ENCODE measurements around the gene DIAPH2. TPM values are rescaled to one million over a fixed set of nuclear protein-coding genes. Genes with fewer than 3 reads are reported as not detected.

DIAPH2 gene
- total RNA-seq, 2 donors from 2014 or later: 11.6 to 12.7 TPM

- DNase-seq (ENCODE audit: low spot score): no peak
- Histone ChIP-seq H3K27ac (no peak overlapping the region), H3K27me3 (peaks cover 0 to 2% of the 10 kb centered on the region in 2 donors), H3K36me3 (no peaks in the 10 kb centered on the region), H3K9me3 (no peaks in the 10 kb centered on the region), H3K4me3 (no peak overlapping the region), H3K4me1 (no peaks in the 10 kb centered on the region)
- TF ChIP-seq CTCF (IDR thresholded peaks at IDR 0.05): no peak
Observed at GRCh38 chrX:96824166-96824565, 139.5 kb downstream of the DIAPH2 start.

DNA sequence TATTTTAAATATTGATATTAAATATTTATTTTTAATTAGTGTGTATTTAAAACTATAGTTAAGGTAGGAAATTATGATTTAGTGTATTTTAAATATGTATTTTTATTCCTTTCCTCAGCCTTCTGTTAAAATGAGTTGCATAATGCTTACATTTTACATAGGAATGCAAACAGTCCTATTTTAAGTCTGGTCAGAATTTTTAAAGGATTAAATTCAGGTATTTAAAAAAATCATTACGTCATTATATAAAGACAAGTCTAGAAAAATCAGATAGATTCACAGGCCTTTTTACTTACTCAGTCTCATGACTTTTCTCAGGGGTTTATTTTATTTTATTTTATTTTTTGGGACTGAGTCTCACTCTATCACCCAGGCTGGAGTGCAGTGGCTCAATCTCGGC, 148.7 kb downstream of the DIAPH2 start:
- no peak overlapping the region for H3K4me3 ChIP-seq
- no peak overlapping the region for H3K27ac ChIP-seq
- no peaks in the 10 kb centered on the region for H3K9me3 ChIP-seq
- H3K27me3 ChIP-seq: peaks cover 0 to 2% of the 10 kb centered on the region in 2 donors
- DNase-seq (ENCODE audit: low spot score): no peak
- no peaks in the 10 kb centered on the region for H3K4me1 ChIP-seq
- no peaks in the 10 kb centered on the region for H3K36me3 ChIP-seq
- TF ChIP-seq CTCF (IDR thresholded peaks at IDR 0.05): no peak

DNA sequence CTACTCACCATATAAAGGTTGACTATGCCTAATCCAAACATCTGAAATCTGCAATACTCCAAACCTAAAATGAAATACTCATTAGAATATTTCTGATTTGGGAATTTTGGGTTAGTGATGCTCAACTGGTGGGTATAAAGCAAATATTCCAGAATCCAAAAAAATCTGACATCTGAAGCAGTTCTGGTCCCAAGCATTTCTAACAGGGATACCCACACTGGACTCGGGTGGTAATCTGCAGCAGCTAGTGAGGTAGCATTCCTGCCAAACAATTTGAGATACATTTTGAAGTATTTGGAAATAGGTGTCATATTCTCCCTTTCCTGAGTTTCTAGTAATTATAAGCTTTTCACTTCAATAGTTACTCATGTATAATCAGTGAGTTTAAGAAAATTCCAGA, 149.5 kb downstream of the DIAPH2 start:
- no peak for TF ChIP-seq CTCF (IDR thresholded peaks at IDR 0.05)
- Histone ChIP-seq H3K4me3 (no peak overlapping the region), H3K36me3 (no peaks in the 10 kb centered on the region), H3K27me3 (no peaks in the 10 kb centered on the region), H3K4me1 (no peaks in the 10 kb centered on the region), H3K27ac (no peak overlapping the region), H3K9me3 (no peaks in the 10 kb centered on the region)
- DNase-seq (ENCODE audit: low spot score): no peak

GRCh38 chrX:96835660-96836289, 151.1 kb downstream of the DIAPH2 start:
- no peak overlapping the region for H3K4me3 ChIP-seq
- H3K36me3 ChIP-seq: no peaks in the 10 kb centered on the region
- H3K4me1 ChIP-seq: no peaks in the 10 kb centered on the region
- no peak for TF ChIP-seq CTCF (IDR thresholded peaks at IDR 0.05)
- H3K27ac ChIP-seq: no peak overlapping the region
- peaks cover 0 to 3% of the 10 kb centered on the region in 2 donors for H3K27me3 ChIP-seq
- DNase-seq (ENCODE audit: low spot score): no peak
- no peaks in the 10 kb centered on the region for H3K9me3 ChIP-seq

GRCh38 chrX:96837808-96838207, 153.2 kb downstream of the DIAPH2 start:
- no peak for TF ChIP-seq CTCF (IDR thresholded peaks at IDR 0.05)
- no peak for DNase-seq (ENCODE audit: low spot score)
- Histone ChIP-seq H3K27ac (no peak overlapping the region), H3K4me1 (no peaks in the 10 kb centered on the region), H3K27me3 (peaks cover 0 to 3% of the 10 kb centered on the region in 2 donors), H3K9me3 (no peaks in the 10 kb centered on the region), H3K36me3 (no peaks in the 10 kb centered on the region), H3K4me3 (no peak overlapping the region)

DNA sequence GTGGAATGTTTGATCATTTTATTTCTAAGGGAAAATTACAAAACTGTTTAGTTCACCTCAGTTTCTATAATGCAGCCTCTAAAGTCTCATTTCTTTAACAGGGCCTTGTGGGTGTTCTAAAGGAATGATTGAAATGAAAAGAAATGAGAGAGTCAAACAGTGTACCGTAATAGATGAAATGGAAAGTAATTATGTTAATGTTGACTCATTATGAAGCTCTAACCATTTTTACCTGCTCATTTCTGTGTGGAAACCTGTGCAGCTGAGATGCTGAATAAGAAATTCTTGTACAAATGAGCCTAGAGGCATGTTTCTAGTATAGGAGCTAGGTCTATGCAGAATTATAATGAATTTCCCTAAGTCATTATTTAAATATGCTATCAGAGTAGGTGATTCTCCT, 153.9 kb downstream of the DIAPH2 start:
- Histone ChIP-seq H3K27ac (no peak overlapping the region), H3K9me3 (no peaks in the 10 kb centered on the region), H3K4me1 (no peaks in the 10 kb centered on the region), H3K36me3 (no peaks in the 10 kb centered on the region), H3K27me3 (peaks cover 0 to 3% of the 10 kb centered on the region in 2 donors), H3K4me3 (no peak overlapping the region)
- DNase-seq (ENCODE audit: low spot score): no peak
- no peak for TF ChIP-seq CTCF (IDR thresholded peaks at IDR 0.05)
